Left kidney (tissue), 2 donors: ENCODE measurements around the gene UBE2A. TPM values are rescaled to one million over a fixed set of nuclear protein-coding genes. Genes with fewer than 3 reads are reported as not detected.

Experiments
- DNase-seq: peaks from one replicate; pipeline ENCODE4 v3.0.0-alpha.2; 2013
- polyA plus RNA-seq: library from polyadenylated mRNA; unstranded; fragments of 120-200 nt; gene quantifications from one replicate; pipeline ENCODE4 v1.2.1, GENCODE V29; 2013; ENCODE audit not compliant: insufficient read length

Gene UBE2A
- polyA plus RNA-seq, 1 donor = 104 TPM

DNA sequence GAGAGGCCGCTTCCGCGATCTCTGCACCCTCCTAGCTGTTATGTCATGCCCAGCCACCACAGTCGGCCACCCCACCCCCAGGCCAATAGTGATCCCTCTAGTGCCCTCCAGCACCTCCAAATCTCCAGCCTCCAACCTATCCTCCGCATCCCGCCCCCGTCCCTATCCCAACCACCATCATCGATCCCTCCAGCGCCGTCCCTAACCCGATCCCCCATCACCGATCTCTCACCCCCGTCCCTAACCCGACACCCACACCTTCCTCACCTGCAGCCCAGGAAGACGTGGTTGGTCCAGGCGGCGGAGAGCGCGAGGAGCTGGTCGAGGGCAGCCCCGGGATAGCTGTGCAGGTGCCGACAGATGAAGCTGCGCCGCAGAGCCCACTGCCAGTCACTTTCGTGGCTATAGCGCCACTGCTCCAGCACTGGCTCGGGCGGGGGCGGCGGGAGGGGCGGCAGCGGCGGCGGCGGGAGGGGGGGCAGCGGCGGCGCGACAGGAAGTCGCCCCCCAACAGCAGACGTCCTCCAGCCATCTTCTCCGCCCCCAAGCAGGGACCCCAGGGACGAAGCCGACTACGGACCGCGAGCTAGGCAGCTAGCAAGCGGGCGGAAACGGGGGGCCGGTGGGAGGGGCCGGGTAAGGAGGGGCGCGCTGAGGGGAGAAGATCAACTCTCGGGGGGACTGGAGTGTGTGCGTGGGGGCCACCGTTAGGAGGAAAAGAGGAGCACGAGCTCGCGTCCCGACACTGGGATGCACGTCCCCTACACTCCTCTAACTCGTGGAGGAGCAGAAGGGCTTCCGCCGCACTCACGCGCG lies 31.3 kb downstream of the UBE2A start:
- no peak for DNase-seq

DNA sequence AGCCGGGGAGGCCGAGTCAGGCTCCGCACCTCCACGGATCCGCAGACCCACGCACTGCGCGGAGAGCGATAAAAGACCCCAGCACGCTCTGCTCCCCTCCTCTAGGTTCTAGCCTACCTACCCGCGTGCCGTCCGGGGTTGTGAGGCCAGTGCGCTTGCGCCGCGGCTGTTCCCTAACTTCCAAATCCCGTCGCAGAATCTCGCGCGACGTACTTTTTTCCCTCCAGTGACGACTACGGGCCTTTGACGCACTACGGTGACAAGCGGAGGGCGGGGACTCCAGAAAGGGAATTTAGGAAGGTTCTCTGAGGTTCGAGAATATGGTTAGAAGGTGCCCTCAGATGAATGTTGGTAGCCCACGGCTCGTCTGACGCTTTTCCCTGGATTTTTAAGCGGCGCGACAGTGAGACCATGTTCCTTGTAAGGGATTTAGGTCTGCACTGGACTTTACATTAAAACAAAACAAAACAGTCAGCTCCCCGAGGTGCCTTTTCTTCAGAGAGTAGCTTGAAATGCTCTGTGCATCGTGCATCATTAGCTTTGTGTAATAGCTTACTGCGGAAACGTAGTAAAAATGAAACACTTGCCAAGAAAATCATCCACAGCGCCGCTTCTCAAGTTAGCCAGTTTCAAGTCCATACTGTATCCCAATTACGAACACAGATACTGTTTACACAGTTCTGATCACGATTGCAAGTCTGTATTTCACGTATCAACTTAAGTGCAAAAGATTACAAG lies 32.1 kb downstream of the UBE2A start, which contains the start of gene NKRF:
NKRF (minus strand) TSS at position 145 of the 738 bp plus-strand sequence.
- DNase-seq = peak; percentile 93

- DNase-seq = no peak
Observed at GRCh38 chrX:119607018-119607389, 32.6 kb downstream of the UBE2A start.

- no peak for DNase-seq
Observed at GRCh38 chrX:119614776-119615175, 40.4 kb downstream of the UBE2A start.

- no peak for DNase-seq
Observed at GRCh38 chrX:119617517-119618164, 43.3 kb downstream of the UBE2A start.

DNA sequence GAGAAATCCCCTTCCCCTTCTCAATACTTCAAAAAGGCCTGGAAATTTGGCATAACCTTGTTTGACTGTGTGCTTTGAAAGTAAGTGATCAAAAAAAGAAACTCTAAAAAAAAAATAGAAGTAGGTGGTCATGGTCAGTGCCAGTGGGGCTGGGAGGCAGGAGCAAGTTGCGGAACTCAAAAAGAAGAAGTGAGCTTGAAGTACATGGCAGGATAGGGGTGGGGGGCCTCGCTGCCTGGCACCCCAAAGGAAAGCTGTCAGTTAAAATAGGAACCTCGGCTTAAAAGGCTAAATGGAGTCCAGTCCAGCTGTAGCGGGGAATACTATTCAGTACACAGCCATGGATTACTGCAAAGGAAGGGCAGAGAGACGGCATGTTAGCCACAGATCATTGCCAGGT lies 44.1 kb downstream of the UBE2A start:
- no peak for DNase-seq

DNA sequence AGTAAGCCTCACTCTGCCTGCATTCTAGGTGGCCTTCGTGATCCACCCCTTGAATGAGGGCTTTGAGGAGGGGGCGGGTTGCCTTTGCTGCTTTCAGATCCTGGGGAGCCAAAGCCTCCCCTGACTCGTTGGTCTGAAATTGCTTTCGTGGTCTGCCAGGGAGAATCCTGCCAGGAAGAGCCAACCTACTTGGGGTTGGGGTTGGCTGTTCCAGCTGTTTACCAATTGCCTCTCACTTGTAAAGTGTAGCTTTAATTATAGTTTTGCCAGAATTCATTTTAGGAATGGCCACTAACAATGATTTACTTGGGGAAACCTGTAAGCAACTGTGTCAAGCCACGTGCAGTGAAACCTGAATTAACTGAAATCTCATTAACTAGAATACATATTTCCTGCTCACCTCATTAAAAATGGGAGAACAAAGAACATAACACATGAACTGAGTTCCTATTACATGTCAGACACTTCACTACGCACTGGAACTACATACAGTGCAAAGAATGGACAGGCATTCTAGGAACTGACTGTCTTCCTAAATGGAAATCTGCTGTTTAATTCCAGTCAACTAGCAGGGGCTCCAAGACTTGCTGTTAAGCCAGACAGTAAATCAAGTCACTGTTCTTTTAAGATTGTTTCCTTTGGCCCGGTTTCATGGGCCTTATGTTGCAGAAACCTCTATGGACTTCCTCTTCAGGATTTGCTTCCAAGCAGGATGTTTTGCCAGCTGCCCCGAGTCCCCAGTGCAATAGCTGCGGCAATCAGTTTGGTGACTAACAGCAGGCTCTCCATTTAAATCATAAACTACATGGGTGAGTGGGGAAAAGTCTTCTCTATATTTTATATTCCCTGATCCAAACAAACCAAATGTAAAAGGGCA lies 48.2 kb downstream of the UBE2A start:
- DNase-seq = peak; percentile 72

- DNase-seq = no peak
Observed at GRCh38 chrX:119624417-119624816, 50.1 kb downstream of the UBE2A start.

DNA sequence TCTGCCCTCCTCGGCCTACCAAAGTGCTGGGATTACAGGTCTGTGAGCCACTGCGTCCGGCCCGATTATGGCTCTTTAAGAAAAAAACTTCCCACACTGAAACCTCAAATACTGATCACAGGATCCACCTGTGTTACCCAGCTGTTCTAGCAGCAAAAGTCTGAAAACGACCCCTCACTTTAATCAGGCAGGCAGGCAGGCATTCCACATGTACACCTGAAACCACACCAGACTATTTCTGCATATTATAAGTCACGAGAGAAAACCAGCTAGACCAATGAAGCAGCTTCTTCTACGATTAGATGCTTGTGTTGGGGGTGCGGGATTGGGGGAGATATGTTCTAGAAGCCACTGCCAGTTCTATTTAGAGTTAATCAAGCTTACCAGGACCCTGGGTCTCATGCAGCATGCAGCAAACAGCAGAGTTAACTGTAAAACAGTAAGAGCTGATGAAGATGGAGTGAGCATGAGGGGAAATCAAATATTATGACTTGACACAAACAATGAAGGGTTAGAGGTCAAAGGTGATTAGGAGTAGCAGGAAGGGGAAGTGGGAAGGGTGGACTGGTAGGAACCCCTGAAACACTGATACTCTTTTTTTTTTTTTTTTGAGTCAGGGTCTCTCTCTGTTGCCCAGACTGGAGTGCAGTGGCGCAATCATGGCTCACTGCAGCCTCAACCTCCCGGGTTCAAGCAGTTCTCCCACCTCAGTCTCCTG lies 50.7 kb downstream of the UBE2A start:
- DNase-seq = no peak

DNA sequence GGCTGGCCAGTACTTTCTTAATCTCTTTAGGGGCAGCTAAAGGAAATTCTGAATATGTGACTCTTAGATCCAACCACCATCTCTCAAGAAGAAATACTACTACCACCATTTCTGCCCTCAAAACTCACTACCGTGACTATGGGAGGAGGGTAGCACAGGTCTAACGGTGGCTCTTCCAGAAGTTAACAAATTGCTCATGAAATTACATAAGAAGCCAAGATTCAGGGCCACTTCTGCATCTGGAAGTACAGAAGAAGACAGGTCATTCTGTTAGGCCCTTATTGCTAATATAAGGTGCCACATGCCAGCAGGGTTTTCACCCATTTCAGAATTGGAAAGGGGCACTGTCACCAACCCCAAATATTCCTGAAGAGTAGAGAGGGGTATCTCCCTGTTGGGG lies 51.5 kb downstream of the UBE2A start:
- no peak for DNase-seq

Other genes starting within 250 kb of the UBE2A start
- gene SLC25A43, start 175.2 kb upstream of the UBE2A start, polyA plus RNA-seq = 7.4 TPM
- 340 TPM for gene SLC25A5, start 106.1 kb upstream of the UBE2A start, polyA plus RNA-seq
- 36.9 TPM for gene STEEP1, start 9.2 kb upstream of the UBE2A start, polyA plus RNA-seq
- gene NKRF, start 31.9 kb downstream of the UBE2A start, polyA plus RNA-seq = 16.6 TPM
- 81.2 TPM for gene SEPTIN6, start 118.6 kb downstream of the UBE2A start, polyA plus RNA-seq
- 0.38 TPM for gene SOWAHD, start 184.0 kb downstream of the UBE2A start, polyA plus RNA-seq
- 2,143 TPM for gene RPL39, start 217.1 kb downstream of the UBE2A start, polyA plus RNA-seq